ENCODE measurements around the gene PIK3AP1.
"Not testable (repeated sequence)": the region's sequence is repeated elsewhere in the genome, so short reads cannot be mapped to it uniquely, and the experiment has no call there.

PIK3AP1 gene

GRCh38 chr10:96703358-96703757 lies 17.0 kb downstream of the PIK3AP1 start:
- no peak for TF ChIP-seq CTCF (IDR thresholded peaks at IDR 0.05; ENCODE audit: low read depth, low read length)
- DNase-seq (ENCODE audit: extremely low read depth, low read depth) = no peak

GRCh38 chr10:96701265-96701664 lies 19.0 kb downstream of the PIK3AP1 start:
- DNase-seq (ENCODE audit: extremely low read depth, low read depth) = no peak
- no peak for TF ChIP-seq CTCF (IDR thresholded peaks at IDR 0.05; ENCODE audit: low read depth, low read length)

DNA sequence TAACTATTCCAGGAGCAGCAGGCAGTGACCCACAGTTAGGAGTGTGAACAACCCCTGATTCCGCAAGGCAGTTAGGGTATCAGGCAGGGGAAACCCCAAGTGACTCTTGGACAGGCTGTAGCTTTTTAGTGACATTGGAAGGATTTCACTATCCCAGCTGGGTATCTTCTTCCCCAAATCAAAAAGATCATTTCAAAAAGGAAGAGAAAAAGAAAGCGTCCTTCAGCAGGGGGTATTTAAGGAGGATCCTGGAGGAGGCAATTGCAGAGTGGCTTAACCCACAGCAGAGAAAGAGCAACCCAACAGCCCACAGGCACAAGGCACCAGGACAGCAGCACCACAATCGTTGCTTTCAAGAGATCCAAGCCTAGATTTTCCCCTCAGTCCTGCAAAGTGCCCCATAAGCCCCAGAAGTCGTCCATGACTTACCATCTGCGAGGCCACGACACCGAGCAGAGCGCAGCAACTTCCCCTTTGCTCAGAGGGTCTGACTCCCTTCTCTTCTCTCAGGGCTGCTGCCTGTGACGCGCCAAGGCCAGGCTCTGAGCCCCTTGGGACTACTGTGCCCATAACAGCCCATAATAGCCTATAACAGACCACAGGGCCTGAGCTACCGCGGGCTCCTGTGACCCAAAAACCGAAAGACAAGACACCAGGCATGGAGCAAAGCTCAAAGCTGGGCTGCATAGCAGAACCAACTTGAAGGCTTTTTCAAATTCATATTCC lies 19.8 kb downstream of the PIK3AP1 start:
- TF ChIP-seq CTCF (IDR thresholded peaks at IDR 0.05; ENCODE audit: low read depth, low read length) = no peak
- no peak for DNase-seq (ENCODE audit: extremely low read depth, low read depth)

GRCh38 chr10:96699613-96700012 lies 20.7 kb downstream of the PIK3AP1 start:
- DNase-seq (ENCODE audit: extremely low read depth, low read depth) = no peak
- TF ChIP-seq CTCF (IDR thresholded peaks at IDR 0.05; ENCODE audit: low read depth, low read length) = no peak

DNA sequence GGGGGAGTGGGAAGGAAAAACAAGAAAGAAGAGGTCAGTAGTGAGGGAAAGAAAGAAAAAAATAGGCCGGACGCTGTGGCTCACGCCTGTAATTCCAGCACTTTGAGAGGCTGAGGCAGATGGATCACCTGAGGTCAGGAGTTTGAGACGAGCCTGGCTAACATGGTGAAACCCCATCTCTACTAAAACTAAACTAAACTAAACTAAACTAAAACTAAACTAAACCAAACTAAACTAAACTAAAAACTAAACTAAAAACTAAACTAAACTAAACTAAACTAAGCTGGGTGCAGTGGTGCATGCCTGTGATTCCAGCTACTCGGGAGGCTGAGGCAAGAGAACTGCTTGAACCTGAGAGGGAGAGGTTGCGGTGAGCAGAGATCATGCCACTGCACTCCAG lies 22.0 kb downstream of the PIK3AP1 start:
- not testable (repeated sequence) for DNase-seq (ENCODE audit: extremely low read depth, low read depth)

DNA sequence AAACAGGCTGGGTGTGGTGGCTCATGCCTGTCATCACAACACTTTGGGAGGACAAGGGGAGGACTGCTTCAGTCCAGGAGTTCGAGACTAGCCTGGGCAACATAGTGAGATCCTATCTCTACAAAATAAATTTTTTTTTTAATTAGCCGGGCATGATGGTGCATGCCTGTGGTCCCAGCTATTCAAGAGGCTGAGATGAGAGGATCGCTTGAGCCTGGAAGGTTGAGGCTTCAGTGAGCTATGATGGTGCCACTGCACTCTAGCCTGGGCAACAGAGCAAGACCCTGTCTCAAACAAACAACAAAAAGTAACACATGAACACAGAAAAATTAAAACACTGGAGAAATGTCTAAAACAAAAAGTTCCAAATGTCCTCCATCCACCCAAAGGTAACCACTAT lies 22.9 kb downstream of the PIK3AP1 start:
- no peak for DNase-seq (ENCODE audit: extremely low read depth, low read depth)
- no peak for TF ChIP-seq CTCF (IDR thresholded peaks at IDR 0.05; ENCODE audit: low read depth, low read length)

GRCh38 chr10:96696845-96697425 lies 23.4 kb downstream of the PIK3AP1 start:
- TF ChIP-seq CTCF (IDR thresholded peaks at IDR 0.05; ENCODE audit: low read depth, low read length) = no peak
- no peak for DNase-seq (ENCODE audit: extremely low read depth, low read depth)

All from AG09319 (cell line).